GOT3 (cell line): ENCODE results near the gene FRRS1L.

ENCODE experiments used
- DNase-seq: peaks from one replicate; lab custom pipeline; 2025; ENCODE audit warnings: mixed read lengths; lab: John Stamatoyannopoulos, UW

The FRRS1L gene

GRCh38 chr9:109166771-109167601, at the start of gene FRRS1L:
TSS of gene FRRS1L (minus strand) at chr9:109167249. CDS start at chr9:109167138, 111 bp downstream.
- DNase-seq, result no peak

- no peak for DNase-seq
Measured at GRCh38 chr9:109214414-109214813, 47.4 kb upstream of the FRRS1L start.

- DNase-seq, result no peak
Measured at GRCh38 chr9:109213285-109214121, 46.5 kb upstream of the FRRS1L start.

- no peak for DNase-seq
Measured at GRCh38 chr9:109212768-109213167, 45.7 kb upstream of the FRRS1L start.

GRCh38 chr9:109206670-109207069, 39.6 kb upstream of the FRRS1L start:
- no peak for DNase-seq

GRCh38 chr9:109205526-109205925, 38.5 kb upstream of the FRRS1L start:
- DNase-seq, result no peak

GRCh38 chr9:109203761-109204360, 36.8 kb upstream of the FRRS1L start:
- no peak for DNase-seq

GRCh38 chr9:109199676-109200075, 32.6 kb upstream of the FRRS1L start:
- no peak for DNase-seq

GRCh38 chr9:109198736-109199382, 31.8 kb upstream of the FRRS1L start:
- DNase-seq, result no peak

- no peak for DNase-seq
Measured at GRCh38 chr9:109193974-109194556, 27.0 kb upstream of the FRRS1L start.

GRCh38 chr9:109192732-109193361, 25.8 kb upstream of the FRRS1L start:
- no peak for DNase-seq

GRCh38 chr9:109191746-109192145, 24.7 kb upstream of the FRRS1L start:
- no peak for DNase-seq

- DNase-seq, result no peak
Measured at GRCh38 chr9:109190151-109190550, 23.1 kb upstream of the FRRS1L start.

- DNase-seq, result no peak
Measured at GRCh38 chr9:109186857-109187520, 19.9 kb upstream of the FRRS1L start.

GRCh38 chr9:109182940-109183798, 16.1 kb upstream of the FRRS1L start:
- no peak for DNase-seq

- no peak for DNase-seq
Measured at GRCh38 chr9:109182550-109182939, 15.5 kb upstream of the FRRS1L start.

GRCh38 chr9:109181284-109181683, 14.2 kb upstream of the FRRS1L start:
- no peak for DNase-seq

- DNase-seq, result no peak
Measured at GRCh38 chr9:109179801-109180523, 12.9 kb upstream of the FRRS1L start.

GRCh38 chr9:109176963-109177362, 9.9 kb upstream of the FRRS1L start:
- no peak for DNase-seq
